GM19467 (cell line): Measurements from ENCODE around the gene MBLAC1.

Experiments used
- ATAC-seq: cut with Tn5 transposase; IDR thresholded peaks from one replicate; pipeline ENCODE4 v1.9.1; 2021; ENCODE audit warnings: mild to moderate bottlenecking, moderate library complexity; ENCODE audit not compliant: unreplicated experiment

The MBLAC1 gene

DNA sequence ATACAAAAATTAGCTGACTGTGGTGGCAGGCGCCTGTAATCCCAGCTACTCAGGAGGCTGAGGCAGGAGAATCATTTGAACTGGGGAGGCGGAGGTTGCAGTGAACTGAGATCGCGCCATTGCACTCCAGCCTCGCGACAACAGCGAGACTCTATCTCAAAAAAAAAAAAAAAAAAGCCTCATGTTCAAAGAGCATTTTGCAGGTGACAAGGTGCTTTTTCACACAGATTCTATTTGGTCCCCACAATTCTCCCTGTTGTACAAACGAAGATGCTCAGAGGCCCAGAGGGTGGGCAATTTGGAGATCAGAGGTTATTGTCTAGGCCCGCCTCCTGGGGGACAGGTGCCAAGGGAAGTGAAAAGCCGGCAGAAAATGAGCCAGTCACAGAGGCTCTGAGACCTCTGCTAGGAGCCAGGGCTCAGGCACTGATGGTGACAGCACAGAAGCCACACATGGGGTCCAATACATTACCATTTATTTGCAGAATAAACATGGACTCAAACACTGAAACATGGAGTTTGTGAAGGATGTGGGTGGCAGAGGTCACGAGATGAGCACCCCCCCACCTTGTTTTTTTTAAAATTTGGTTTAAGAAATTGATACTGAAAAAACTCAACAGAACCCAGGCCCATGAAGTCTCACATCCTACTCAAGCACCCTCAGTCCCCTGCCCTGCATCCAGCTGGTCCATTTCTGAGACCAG lies 42.5 kb downstream of the MBLAC1 start:
- ATAC-seq = no peak

DNA sequence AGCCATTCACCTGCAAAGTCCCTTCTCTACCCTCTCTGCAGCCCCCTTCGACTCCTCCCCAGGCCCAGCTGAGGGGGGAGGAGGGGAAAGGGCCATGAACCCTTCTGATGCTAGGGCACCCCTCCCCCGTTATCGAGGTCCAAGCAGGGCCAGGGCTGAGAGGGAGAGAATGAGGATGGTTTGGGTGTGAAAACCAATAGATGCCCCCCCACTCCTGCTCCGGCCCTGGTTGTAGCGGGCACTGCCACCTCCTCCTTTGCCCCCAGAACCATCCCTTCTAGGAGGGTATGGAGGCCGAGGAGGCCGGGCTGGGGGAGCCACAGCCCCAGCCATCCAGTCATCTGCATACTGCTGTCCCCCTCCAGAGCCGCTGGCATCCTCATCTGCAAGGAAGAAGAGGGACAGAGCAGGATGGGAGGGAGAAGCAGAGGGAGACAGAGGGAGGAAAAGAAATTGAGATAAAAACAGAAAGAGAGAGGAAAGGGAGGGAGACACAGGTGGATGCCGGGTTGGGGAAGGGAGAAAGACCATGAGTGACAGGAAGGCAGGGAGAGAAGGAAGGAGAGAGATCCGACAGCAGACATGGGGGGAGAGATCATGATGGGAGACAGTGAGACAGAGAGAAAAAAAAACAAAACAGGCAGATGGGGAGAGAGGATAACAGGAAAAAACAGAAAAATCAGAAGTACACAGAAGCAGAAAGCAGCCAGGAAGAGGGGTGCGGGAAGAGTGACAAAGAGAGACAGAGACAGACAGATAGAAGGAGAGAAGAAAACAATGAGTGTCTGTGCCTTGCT lies 43.5 kb downstream of the MBLAC1 start:
- ATAC-seq = no peak

- ATAC-seq = no peak
Observed at GRCh38 chr7:100171087-100171681, 44.4 kb downstream of the MBLAC1 start.

DNA sequence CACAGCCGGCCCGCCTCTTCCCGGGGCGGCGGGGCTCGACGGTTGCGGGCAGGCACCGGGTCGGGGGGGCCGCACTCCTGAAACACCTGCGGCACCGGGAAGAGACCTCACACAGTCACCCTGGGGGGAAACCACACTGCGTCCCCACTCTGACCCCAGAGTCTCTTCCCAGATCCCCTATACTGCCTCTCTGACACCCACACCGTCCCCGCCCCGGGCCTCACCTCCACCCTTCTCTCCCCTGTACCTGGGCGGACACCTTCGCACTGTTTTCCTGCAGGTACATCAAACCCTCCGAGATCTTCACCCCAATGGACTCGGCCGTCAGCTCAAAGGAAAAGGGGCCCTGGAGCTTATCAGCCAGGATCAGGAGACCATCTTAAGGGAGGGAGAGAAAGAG lies 45.1 kb downstream of the MBLAC1 start:
- ATAC-seq = no peak

- ATAC-seq = no peak
Observed at GRCh38 chr7:100173806-100174495, 47.2 kb downstream of the MBLAC1 start.

DNA sequence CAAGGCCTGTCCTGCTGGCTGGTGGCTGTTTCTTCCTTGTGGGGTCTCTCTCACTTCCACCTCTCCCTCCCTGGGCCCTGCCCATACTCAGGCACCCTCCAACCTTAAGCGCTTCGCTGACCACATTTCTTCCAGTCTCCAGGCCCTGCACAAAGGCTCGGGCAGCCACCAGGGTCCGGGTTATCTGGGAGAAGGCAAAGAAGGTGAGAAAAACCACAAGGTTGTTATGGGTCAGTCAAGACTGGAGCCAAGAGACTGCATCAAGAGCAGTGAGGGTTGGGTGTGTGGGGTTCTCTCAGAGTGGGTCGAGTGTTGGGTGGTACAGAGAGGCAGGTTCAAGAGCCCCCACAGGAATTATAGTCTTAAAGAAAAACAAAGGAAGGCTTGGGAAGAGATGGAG lies 47.8 kb downstream of the MBLAC1 start:
- ATAC-seq = no peak

- no peak for ATAC-seq
Observed at GRCh38 chr7:100175296-100175935, 48.6 kb downstream of the MBLAC1 start.

- no peak for ATAC-seq
Observed at GRCh38 chr7:100176096-100177044, 49.6 kb downstream of the MBLAC1 start.

DNA sequence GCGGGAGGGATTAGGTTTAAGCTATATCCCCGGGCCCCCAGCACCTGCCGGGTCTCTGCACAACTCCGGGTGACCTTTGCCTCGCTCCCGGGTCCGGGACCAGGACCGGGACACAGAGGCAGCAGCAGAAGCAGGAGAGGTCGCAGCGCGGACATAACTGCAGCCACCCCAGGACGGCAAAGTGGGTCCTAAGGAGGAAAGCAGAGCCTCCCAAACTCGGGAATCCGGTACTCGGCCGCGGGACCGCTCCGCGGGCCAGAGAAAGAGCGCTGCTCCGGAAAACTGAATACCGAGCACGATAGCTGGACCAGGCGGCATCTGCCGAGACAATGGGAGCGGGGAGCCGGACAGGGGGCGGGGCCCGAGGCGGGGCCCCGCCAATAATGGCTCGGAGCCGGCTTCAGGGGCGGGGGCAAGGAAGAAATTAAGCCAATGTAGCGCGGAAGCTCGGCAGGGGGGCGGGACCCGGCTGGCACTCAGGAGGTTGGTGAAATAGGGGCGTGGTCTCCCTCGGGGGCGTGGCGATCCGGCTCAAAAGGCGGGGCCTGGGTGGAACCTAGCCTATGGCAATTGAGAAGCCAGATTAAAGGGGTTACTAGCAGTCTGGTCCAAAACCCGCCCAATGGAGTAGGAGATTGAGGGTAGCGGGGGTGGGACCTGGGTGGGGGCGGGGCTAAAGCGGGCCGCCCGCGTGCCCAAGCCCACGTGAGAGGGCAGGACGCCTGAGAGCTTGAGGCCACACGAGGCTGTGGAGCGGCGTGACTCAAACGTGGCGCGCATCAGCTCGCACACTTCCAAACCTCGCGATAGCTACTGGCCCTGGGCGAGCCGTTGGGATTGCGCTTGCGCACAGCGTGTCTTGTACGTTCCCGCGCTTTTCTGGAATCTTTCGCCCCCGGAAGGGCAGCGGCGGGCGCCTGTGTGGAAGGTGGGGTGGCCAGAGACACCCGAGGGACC lies 50.6 kb downstream of the MBLAC1 start, which contains the start of the genes GPC2 and STAG3:
GPC2 (minus strand) TSS at position 337 of the 957 bp plus-strand sequence; CDS start at position 155, 182 bp downstream.
STAG3 (plus strand) TSS at position 874 of the 957 bp plus-strand sequence. CDS start 2,639 bp downstream, outside the sequence.
- peak; percentile 84 for ATAC-seq
